SK-N-SH (cell line): ENCODE measurements around the gene OVCH2. TPM values are rescaled to one million over a fixed set of nuclear protein-coding genes. Genes with fewer than 3 reads are reported as not detected.

Source experiments
- CTCF ChIA-PET: fragments of 300-600, 350-600 bp; formaldehyde crosslinking; extraction: SDS; loops from one replicate; lab custom pipeline; 2021; lab: Yijun Ruan, JAX
- POLR2A ChIA-PET: fragments of 350-600 bp; sonication (Branson Sonifier 250); formaldehyde crosslinking; extraction: SDS; loops from one replicate; lab custom pipeline; 2020; ENCODE audit warnings: antibody characterized with exemption, inconsistent platforms; lab: Yijun Ruan, JAX
- DNase-seq: peaks from one replicate; pipeline ENCODE4 v3.0.0; 2012
- H2AFZ ChIP-seq: fragments of 200-600 bp; sonication (generic); 2 replicates; pipeline ENCODE4 v1.8.1; 2016; ENCODE audit warnings: antibody characterized with exemption, mild to moderate bottlenecking, low read depth
- H3F3A ChIP-seq: fragments of 200-600 bp; sonication (generic); replicated peaks from 2 replicates; pipeline ENCODE3; 2016; ENCODE audit warnings: antibody characterized with exemption, mild to moderate bottlenecking; ENCODE audit not compliant: insufficient read depth
- H3K27ac ChIP-seq, 2 experiments: fragments of 200-500 bp in 1 of 2; fragments of 200-600 bp in 1 of 2; sonication (Bioruptor generic) in 1 of 2; sonication (generic), shearing (Covaris generic) in 1 of 2; 2 replicates each; pipeline versions ENCODE4 v1.5.1 to v1.6.1; 2014 to 2016; ENCODE audit warnings: low read depth in 2 of 2, inconsistent platforms in 1 of 2, low read length in 1 of 2, mild to moderate bottlenecking in 1 of 2, mixed read lengths in 1 of 2
- H3K27me3 ChIP-seq: fragments of 200-600 bp; sonication (generic), shearing (Covaris generic); 2 replicates; pipeline ENCODE4 v1.6.1; 2016; ENCODE audit warnings: mixed run types; ENCODE audit not compliant: insufficient read depth
- H3K36me3 ChIP-seq, 2 experiments: fragments of 200-500 bp in 1 of 2; fragments of 200-600 bp in 1 of 2; sonication (Bioruptor generic) in 1 of 2; sonication (generic) in 1 of 2; replicated peaks in 1 of 2; 2 replicates each; pipeline versions ENCODE3 to v1.5.1; 2014 to 2016; ENCODE audit warnings: low read length in 1 of 2, mild to moderate bottlenecking in 1 of 2; ENCODE audit not compliant: insufficient read depth in 2 of 2, control insufficient read depth in 1 of 2
- H3K4me1 ChIP-seq, 2 experiments: fragments of 200-500 bp in 1 of 2; fragments of 200-600 bp in 1 of 2; sonication (Bioruptor generic) in 1 of 2; sonication (generic), shearing (Covaris generic) in 1 of 2; 2 replicates each; pipeline versions ENCODE4 v1.5.1 to v1.6.1; 2014 to 2016; ENCODE audit warnings: low read depth in 1 of 2, low read length in 1 of 2, mixed run types in 1 of 2; ENCODE audit not compliant: insufficient read depth in 2 of 2, control insufficient read depth in 1 of 2
- H3K4me2 ChIP-seq: fragments of 200-600 bp; sonication (generic), shearing (Covaris generic); 2 replicates; pipeline ENCODE4 v1.6.1; 2017; ENCODE audit warnings: mixed run types
- H3K4me3 ChIP-seq, 2 experiments: fragments of 200-500 bp in 1 of 2; fragments of 200-600 bp in 1 of 2; sonication (Bioruptor generic) in 1 of 2; sonication (generic), shearing (Covaris generic) in 1 of 2; 2 replicates each; pipeline versions ENCODE4 v1.5.1 to v1.8.1; 2014 to 2016; ENCODE audit warnings: low read depth in 2 of 2, inconsistent platforms in 1 of 2, low read length in 1 of 2, mild to moderate bottlenecking in 1 of 2, mixed read lengths in 1 of 2, moderate library complexity in 1 of 2
- H3K79me2 ChIP-seq: fragments of 200-600 bp; sonication (generic); 2 replicates; pipeline ENCODE4 v1.8.1; 2017; ENCODE audit warnings: mild to moderate bottlenecking; ENCODE audit not compliant: insufficient read depth
- H3K9ac ChIP-seq: fragments of 200-600 bp; sonication (generic); 2 replicates; pipeline ENCODE4 v1.6.1; 2017; ENCODE audit warnings: mixed run types
- H3K9me2 ChIP-seq: fragments of 200-600 bp; sonication (generic); 2 replicates; pipeline ENCODE4 v1.6.1; 2017; ENCODE audit warnings: mixed run types
- H3K9me3 ChIP-seq: fragments of 200-600 bp; sonication (generic); 2 replicates; pipeline ENCODE4 v1.6.1; 2017; ENCODE audit warnings: mixed run types, mild to moderate bottlenecking, moderate library complexity
- H4K20me1 ChIP-seq: fragments of 200-600 bp; sonication (generic); 2 replicates; pipeline ENCODE4 v1.6.1; 2017; ENCODE audit warnings: mild to moderate bottlenecking, mixed run types; ENCODE audit not compliant: insufficient read depth
- CHD2 ChIP-seq: fragments of 150-350 bp; IDR thresholded peaks from 2 replicates; pipeline ENCODE4 v1.6.1; 2018; ENCODE audit warnings: low read length; ENCODE audit not compliant: partially characterized antibody
- CTCF ChIP-seq: fragments of 200-600 bp; sonication (generic); IDR thresholded peaks from 2 replicates; pipeline ENCODE4 v1.6.1; 2017; ENCODE audit warnings: antibody characterized with exemption, mild to moderate bottlenecking, moderate library complexity
- FOXJ3 ChIP-seq: sonication (generic); formaldehyde crosslinking; IDR thresholded peaks from 2 replicates; pipeline ENCODE4 v1.5.1; 2020; ENCODE audit warnings: mild to moderate bottlenecking, missing genetic modification reagents
- FOXM1 ChIP-seq: IDR thresholded peaks from 2 replicates; pipeline ENCODE4 v1.4.0; 2012; ENCODE audit warnings: low read depth, mild to moderate bottlenecking
- IRF3 ChIP-seq: fragments of 150-350 bp; IDR thresholded peaks from 2 replicates; pipeline ENCODE4 v1.6.1; 2016; ENCODE audit warnings: mild to moderate bottlenecking, low read depth, low read length
- JUND ChIP-seq: IDR thresholded peaks from 2 replicates; pipeline ENCODE4 v1.4.0; 2012
- MAX ChIP-seq: IDR thresholded peaks from 2 replicates; pipeline ENCODE4 v1.4.0; 2012; ENCODE audit warnings: low read depth
- MEF2A ChIP-seq: IDR thresholded peaks from 2 replicates; pipeline ENCODE4 v1.4.0; 2012; ENCODE audit warnings: low read depth, borderline replicate concordance
- MXI1 ChIP-seq: IDR thresholded peaks from 2 replicates; pipeline ENCODE4 v1.6.1; 2012; ENCODE audit warnings: mild to moderate bottlenecking, low read depth, low read length, improper control_type of control experiment
- POLR2AphosphoS5 ChIP-seq: IDR thresholded peaks from 2 replicates; pipeline ENCODE4 v1.6.1; 2012; ENCODE audit warnings: low read depth, low read length
- RAD21 ChIP-seq: IDR thresholded peaks from 2 replicates; pipeline ENCODE4 v1.6.1; 2012; ENCODE audit warnings: mild to moderate bottlenecking, low read length
- RCOR1 ChIP-seq: fragments of 150-350 bp; IDR thresholded peaks from 2 replicates; pipeline ENCODE4 v1.6.1; 2017; ENCODE audit warnings: antibody characterized with exemption, low read length
- REST ChIP-seq: IDR thresholded peaks from 2 replicates; pipeline ENCODE4 v1.6.1; 2012; ENCODE audit warnings: mild to moderate bottlenecking, low read depth, low read length, moderate library complexity
- RXRA ChIP-seq: IDR thresholded peaks from 2 replicates; pipeline ENCODE4 v1.4.0; 2012; ENCODE audit warnings: low read depth, mild to moderate bottlenecking, borderline replicate concordance
- SMC3 ChIP-seq: IDR thresholded peaks from 2 replicates; pipeline ENCODE4 v1.6.1; 2012; ENCODE audit warnings: low read depth, low read length, improper control_type of control experiment
- TCF12 ChIP-seq: IDR thresholded peaks from 2 replicates; pipeline ENCODE4 v1.4.0; 2012
- TEAD4 ChIP-seq: IDR thresholded peaks from 2 replicates; pipeline ENCODE4 v1.4.0; 2012; ENCODE audit warnings: mild to moderate bottlenecking, borderline replicate concordance; ENCODE audit not compliant: insufficient read depth
- YY1 ChIP-seq: IDR thresholded peaks from 2 replicates; pipeline ENCODE4 v1.4.0; 2012; ENCODE audit warnings: low read depth, mild to moderate bottlenecking
- WGBS: methylation state at CpG from one replicate; pipeline ENCODE4 v1.1.6; 2017; ENCODE audit warnings: low lambda C conversion rate; 5-methylcytosine and 5-hydroxymethylcytosine counted together
- polyA plus RNA-seq, 3 experiments: library from polyadenylated mRNA; depleted of rRNA; stranded (reverse); fragments of >200 nt; gene quantifications; 2 replicates each; pipeline ENCODE4 v1.2.3, GENCODE V29; 2012

The OVCH2 gene
- polyA plus RNA-seq, 1 of the 3 experiments (the other 2 are of a cell fraction) = not detected

GRCh38 chr11:7714786-7715185 is 8.5 kb upstream of the OVCH2 start:
- CTCF ChIA-PET = no interaction called here
- POLR2A ChIA-PET = no interaction called here

GRCh38 chr11:7703740-7704139 is 2.5 kb downstream of the OVCH2 start:
- H3F3A ChIP-seq = no peaks in the 10 kb centered on the region
- ChIA-PET POLR2A (no interaction called here), CTCF (interaction anchor here (2.5 kb wide), 1 partner anchor 8 kb away, joined by 11 read pairs; no protein-coding TSS in a partner anchor)
- H4K20me1 ChIP-seq = no peaks in the 10 kb centered on the region
- H3K27me3 ChIP-seq = peaks cover 5% of the 10 kb centered on the region; the same call in 1 of the 2 replicates
- no peak overlapping the region for H3K9ac ChIP-seq
- H3K9me2 ChIP-seq = no peaks in the 10 kb centered on the region
- no peak overlapping the region for H3K4me3 ChIP-seq
- no peak overlapping the region for H3K27ac ChIP-seq
- H3K4me1 ChIP-seq = no peaks in the 10 kb centered on the region
- H3K36me3 ChIP-seq = no peaks in the 10 kb centered on the region
- WGBS = 6% methylated on average over 5 of the region's 5 CpGs
- DNase-seq = no peak
- H2AFZ ChIP-seq = no peak overlapping the region
- no peak overlapping the region for H3K4me2 ChIP-seq
- no peaks in the 10 kb centered on the region for H3K79me2 ChIP-seq
- H3K9me3 ChIP-seq = no peaks in the 10 kb centered on the region
- no peak for TF ChIP-seq FOXJ3 (CRISPR knock-in tag)
- TF ChIP-seq POLR2AphosphoS5 = no peak
- no peak for TF ChIP-seq CHD2
- no peak for TF ChIP-seq RAD21
- no peak for TF ChIP-seq JUND
- no peak for TF ChIP-seq MEF2A
- TF ChIP-seq YY1 = no peak
- no peak for TF ChIP-seq CTCF
- no peak for TF ChIP-seq IRF3

More at GRCh38 chr11:7714786-7715185, 8.5 kb upstream of the OVCH2 start:
- 0% methylated on average over 3 of the region's 3 CpGs for WGBS
- DNase-seq = no peak
- Histone ChIP-seq H3K27me3 (no peaks in the 10 kb centered on the region), H3K27ac (no peak overlapping the region), H4K20me1 (no peaks in the 10 kb centered on the region), H3K4me2 (no peak overlapping the region), H3K79me2 (no peaks in the 10 kb centered on the region), H3F3A (no peaks in the 10 kb centered on the region), H3K36me3 (no peaks in the 10 kb centered on the region), H3K9me3 (no peaks in the 10 kb centered on the region), H3K9me2 (no peaks in the 10 kb centered on the region), H2AFZ (no peak overlapping the region), H3K9ac (no peak overlapping the region), H3K4me3 (no peak overlapping the region), H3K4me1 (no peaks in the 10 kb centered on the region)
- no peak for TF ChIP-seq MXI1
- TF ChIP-seq RCOR1 = no peak
- no peak for TF ChIP-seq TEAD4
- TF ChIP-seq REST = no peak
- no peak for TF ChIP-seq MAX
- TF ChIP-seq SMC3 = no peak
- TF ChIP-seq RXRA = no peak
- no peak for TF ChIP-seq FOXJ3 (CRISPR knock-in tag)
- TF ChIP-seq TCF12 = no peak
- no peak for TF ChIP-seq RAD21
- TF ChIP-seq FOXM1 = no peak
